ENCODE results near the gene OTUD4. TPM values are rescaled to one million over a fixed set of nuclear protein-coding genes. Genes with fewer than 3 reads are reported as not detected.

The OTUD4 gene
- total RNA-seq, 4 donors from 2014 or later, result 10.5 to 46.0 (median 27.6) TPM

DNA sequence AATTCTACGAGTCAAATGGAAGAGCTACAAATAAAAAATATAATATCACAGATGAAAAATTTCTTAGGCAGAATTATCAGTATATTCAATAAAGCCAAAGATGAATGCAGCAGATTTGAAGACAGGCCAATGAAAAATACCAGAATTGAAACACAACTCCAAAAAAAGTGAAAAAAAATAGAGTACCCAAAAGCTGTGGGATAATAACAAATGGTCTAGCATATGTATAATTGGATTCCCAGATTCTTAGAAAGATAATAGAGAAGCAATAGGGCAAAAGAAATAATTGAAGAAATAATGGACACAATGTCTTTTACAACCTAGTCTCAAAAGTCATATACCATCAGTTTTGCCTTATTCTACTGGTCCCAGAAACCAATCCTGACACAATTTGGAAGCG lies 86.8 kb downstream of the OTUD4 start:
- DNase-seq, result no peak
- no peak for TF ChIP-seq CTCF (IDR thresholded peaks at IDR 0.05)
- TF ChIP-seq POLR2A (IDR thresholded peaks at IDR 0.05), result no peak
- Histone ChIP-seq H3K36me3 (peaks cover 0 to 37% (median 10%) of the 10 kb centered on the region in 4 donors), H3K9me3 (peaks cover 0 to 6% of the 10 kb centered on the region in 2 donors), H3K4me3 (no peak overlapping the region), H3K4me1 (peaks cover 7 to 17% (median 10%) of the 10 kb centered on the region in 4 donors), H3K27me3 (no peaks in the 10 kb centered on the region), H3K27ac (no peak overlapping the region)
- intact Hi-C loops (cut with DNase I; ENCODE audit: low total_unique reads), result no loop called here
- WGBS, 2 donors (ENCODE audit: low coverage in 1 of 2), result 92 to 100% methylated on average over 2 of the region's 2 CpGs
- in situ Hi-C loops (cut with MboI; ENCODE audit: low pct_ligation_motif_present in 1 of 4, low pct_unique_long_range_greater_than_20kb in 1 of 4, low sequenced_read_pairs in 3 of 4), result no loop called here

GRCh38 chr4:145090380-145090779 lies 90.0 kb downstream of the OTUD4 start:
- TF ChIP-seq POLR2A (IDR thresholded peaks at IDR 0.05) (no peak), CTCF (IDR thresholded peaks at IDR 0.05) (no peak), EP300 (IDR thresholded peaks at IDR 0.05; ENCODE audit: low read depth) (no peak), POLR2AphosphoS5 (IDR thresholded peaks at IDR 0.05) (no peak)
- peaks cover 0 to 37% (median 10%) of the 10 kb centered on the region in 4 donors for H3K36me3 ChIP-seq
- no peak for DNase-seq
- intact Hi-C loops (cut with DNase I; ENCODE audit: low total_unique reads) (no loop called here), in situ Hi-C loops (cut with MboI; ENCODE audit: low pct_ligation_motif_present in 1 of 4, low pct_unique_long_range_greater_than_20kb in 1 of 4, low sequenced_read_pairs in 3 of 4) (no loop called here)
- no peak overlapping the region for H3K27ac ChIP-seq
- H3K4me1 ChIP-seq, result no peaks in the 10 kb centered on the region
- 79 to 100% methylated on average over 1 of the region's 1 CpG for WGBS, 2 donors (ENCODE audit: low coverage in 1 of 2)
- H3K9me3 ChIP-seq, result peaks cover 0 to 6% of the 10 kb centered on the region in 2 donors
- H3K4me3 ChIP-seq, result no peak overlapping the region
- H3K27me3 ChIP-seq, result no peaks in the 10 kb centered on the region

- Histone ChIP-seq H3K9me3 (no peaks in the 10 kb centered on the region), H3K36me3 (peaks cover 0 to 18% (median 0%) of the 10 kb centered on the region in 4 donors), H3K27me3 (no peaks in the 10 kb centered on the region), H3K4me1 (no peaks in the 10 kb centered on the region), H3K4me3 (no peak overlapping the region), H3K27ac (no peak overlapping the region)
- in situ Hi-C loops (cut with MboI; ENCODE audit: low pct_ligation_motif_present in 1 of 4, low pct_unique_long_range_greater_than_20kb in 1 of 4, low sequenced_read_pairs in 3 of 4) (no loop called here), intact Hi-C loops (cut with DNase I; ENCODE audit: low total_unique reads) (no loop called here)
- whole genome bisulfite sequencing, 2 donors (ENCODE audit: low coverage in 1 of 2), result 100% methylated on average over 1 of the region's 1 CpG
- no peak for DNase-seq
- TF ChIP-seq CTCF (IDR thresholded peaks at IDR 0.05) (no peak), EP300 (IDR thresholded peaks at IDR 0.05; ENCODE audit: low read depth) (no peak), POLR2A (IDR thresholded peaks at IDR 0.05) (no peak), POLR2AphosphoS5 (IDR thresholded peaks at IDR 0.05) (no peak)
Measured at GRCh38 chr4:145083891-145084605, 96.3 kb downstream of the OTUD4 start.

Small RNA genes within 50 kb of the gene (small RNA-seq; reads per million reads assigned to genes)
- 0 reads per million in 4 donors for gene RF00019

Other genes with a start within 250 kb of the OTUD4 start
- 10 to 100 TPM in 3 of 4 donors, 1 to 10 TPM in 1; 7.5 to 24.8 (median 15.4) TPM for gene ANAPC10, start 82.4 kb downstream of the OTUD4 start, total RNA-seq
- gene ABCE1, start 82.3 kb downstream of the OTUD4 start, total RNA-seq, result 10 to 100 TPM; 23.8 to 48.8 (median 35.7) TPM